ENCODE measurements around the gene N4BP2L2. TPM values are rescaled to one million over a fixed set of nuclear protein-coding genes. Genes with fewer than 3 reads are reported as not detected.

Gene N4BP2L2
- total RNA-seq (2022; extraction: Qiagen RNA extraction), result 18.4 to 25.2 TPM (median 23.4 TPM) in 5 replicates

DNA sequence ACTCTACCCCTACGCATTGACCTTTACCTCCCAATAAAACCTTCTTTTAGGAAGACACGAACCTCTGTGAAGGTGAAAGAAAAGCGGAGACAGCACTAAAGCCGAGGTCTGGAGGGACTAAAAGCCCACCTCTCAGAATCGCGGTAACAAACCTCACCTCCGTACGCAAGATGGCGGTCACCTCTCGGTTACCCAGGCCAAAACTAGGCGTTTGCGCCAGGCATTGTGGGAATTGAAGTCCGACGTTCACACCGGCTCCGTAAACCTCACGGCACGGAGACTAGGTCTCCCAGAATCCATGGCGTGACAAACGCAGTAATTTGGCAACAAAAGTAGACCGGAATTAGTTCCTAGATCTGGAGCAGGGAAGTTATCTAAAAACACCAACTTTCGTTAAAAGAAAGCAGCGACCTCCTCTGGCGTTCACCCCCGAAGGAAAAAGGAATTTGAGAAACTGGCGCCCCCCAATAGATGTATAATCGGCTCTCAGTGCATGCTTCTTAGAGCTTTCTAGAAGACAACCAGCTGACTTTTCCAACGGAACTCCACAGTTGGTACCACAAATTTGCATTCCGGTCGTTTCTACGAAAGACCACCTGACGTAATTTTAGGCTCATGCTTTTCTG is at the start of gene N4BP2L2:
Gene N4BP2L2 (minus strand): TSS at position 175 of the 626 bp plus-strand sequence. CDS start 1,768 bp downstream, outside the sequence.

DNA sequence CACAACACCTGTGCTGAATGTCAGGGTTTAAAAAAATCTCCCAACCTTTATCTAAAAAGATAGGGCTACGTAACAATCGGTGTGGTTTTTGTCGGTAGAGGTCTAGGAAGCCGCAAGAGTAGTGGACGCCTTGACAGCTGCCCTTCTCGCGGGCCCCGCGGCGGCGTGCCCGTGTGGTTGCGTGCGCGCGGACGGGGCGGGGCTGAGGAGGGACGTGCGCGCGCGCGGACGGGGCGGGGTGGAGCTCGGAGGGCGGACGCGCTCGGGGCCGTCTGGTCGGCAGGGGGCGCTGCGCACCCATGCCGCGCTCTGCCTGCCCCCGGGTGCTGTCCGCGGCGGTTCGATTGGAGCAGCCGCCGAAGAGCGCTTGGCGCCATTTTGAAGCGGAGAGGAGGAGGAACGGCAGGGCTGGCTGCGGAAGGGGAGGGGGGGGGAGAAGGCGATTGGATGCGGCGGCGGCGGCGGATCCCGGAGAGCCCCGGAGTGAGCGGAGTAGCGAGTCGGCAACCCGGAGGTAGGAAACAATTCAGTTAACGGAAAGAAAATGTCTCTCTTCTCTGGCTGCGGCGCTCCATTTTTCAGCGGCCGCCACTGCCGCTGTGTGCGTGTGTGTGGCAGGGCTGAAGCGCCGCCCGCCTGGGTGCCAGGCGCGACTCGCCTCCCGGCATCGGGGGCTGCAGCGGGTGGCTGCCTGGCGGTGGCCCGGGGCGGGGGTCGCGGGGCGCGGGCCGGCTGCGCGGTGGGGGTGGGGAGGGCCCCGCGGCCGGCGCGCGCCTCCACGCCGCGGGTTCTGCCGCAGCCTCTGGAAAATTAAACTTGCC is 47.7 kb upstream of the N4BP2L2 start, which contains the start of gene PDS5B:
Gene PDS5B (plus strand): TSS at position 373 of the 821 bp plus-strand sequence. CDS start 62,321 bp downstream, outside the sequence.

DNA sequence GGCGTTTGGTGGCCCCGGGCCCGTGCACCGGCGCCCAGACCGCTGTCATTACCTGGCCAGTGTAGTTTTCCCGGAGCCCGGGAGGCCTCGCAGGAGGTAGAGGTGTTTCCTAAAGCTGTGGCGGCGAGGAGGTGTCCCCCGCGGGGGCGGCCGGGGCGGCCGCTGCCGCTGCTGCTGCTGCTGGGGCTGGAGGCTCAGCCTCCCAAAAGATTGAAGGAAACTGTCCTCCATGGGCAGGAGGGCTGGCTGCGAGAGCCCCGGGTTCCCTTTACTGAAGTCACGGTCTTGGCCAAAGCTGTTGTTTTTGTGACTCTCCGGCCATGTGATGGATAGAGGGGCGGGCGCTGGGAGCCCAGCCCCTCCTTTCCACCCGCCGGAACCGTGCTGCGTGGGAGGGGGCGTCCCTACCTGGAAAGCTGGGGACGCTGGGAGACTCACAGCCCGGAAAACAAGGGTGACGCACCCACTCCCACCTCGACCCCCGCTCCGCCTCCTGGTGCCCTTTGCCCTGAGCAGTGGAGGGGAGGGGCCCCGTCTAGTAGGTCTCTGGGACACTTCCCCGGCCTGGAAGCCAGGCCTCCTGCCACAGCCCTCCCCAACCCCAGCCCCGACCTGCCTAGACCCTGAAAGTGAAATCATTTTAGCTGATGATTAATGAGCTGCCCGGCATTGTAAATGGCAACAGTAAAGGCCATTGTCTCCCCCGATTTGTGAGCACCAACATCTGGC is 110.6 kb downstream of the N4BP2L2 start, which contains the start of gene N4BP2L1:
Gene N4BP2L1 (minus strand): TSS at position 279 of the 729 bp plus-strand sequence. CDS start 48 bp downstream, at position 231.

Other genes starting within 250 kb of the N4BP2L2 start
- gene ZAR1L, start 223.4 kb downstream of the N4BP2L2 start, total RNA-seq (2022; extraction: Qiagen RNA extraction), result 0.11 TPM in 1 of 5 replicates, not detected in the others
- 3.7 to 5.7 TPM (median 4.6 TPM) in 5 replicates for gene BRCA2, start 223.3 kb downstream of the N4BP2L2 start, total RNA-seq (2022; extraction: Qiagen RNA extraction)
- gene N4BP2L1, start 110.7 kb downstream of the N4BP2L2 start, total RNA-seq (2022; extraction: Qiagen RNA extraction), result 0.16 to 0.64 TPM (median 0.62 TPM) in 5 replicates
- 9.9 to 13.2 TPM (median 12.2 TPM) in 5 replicates for gene PDS5B, start 47.7 kb upstream of the N4BP2L2 start, total RNA-seq (2022; extraction: Qiagen RNA extraction)

Data from A549 treated with dexamethasone at 1 μM for 4 hours (cell line).